Measurements from ENCODE around the gene EYS.

The EYS gene

GRCh38 chr6:63872233-63872632 is 1834.8 kb downstream of the EYS start:
- DNase-seq (ENCODE audit: low spot score), result no peak
- TF ChIP-seq, protein P1, sequence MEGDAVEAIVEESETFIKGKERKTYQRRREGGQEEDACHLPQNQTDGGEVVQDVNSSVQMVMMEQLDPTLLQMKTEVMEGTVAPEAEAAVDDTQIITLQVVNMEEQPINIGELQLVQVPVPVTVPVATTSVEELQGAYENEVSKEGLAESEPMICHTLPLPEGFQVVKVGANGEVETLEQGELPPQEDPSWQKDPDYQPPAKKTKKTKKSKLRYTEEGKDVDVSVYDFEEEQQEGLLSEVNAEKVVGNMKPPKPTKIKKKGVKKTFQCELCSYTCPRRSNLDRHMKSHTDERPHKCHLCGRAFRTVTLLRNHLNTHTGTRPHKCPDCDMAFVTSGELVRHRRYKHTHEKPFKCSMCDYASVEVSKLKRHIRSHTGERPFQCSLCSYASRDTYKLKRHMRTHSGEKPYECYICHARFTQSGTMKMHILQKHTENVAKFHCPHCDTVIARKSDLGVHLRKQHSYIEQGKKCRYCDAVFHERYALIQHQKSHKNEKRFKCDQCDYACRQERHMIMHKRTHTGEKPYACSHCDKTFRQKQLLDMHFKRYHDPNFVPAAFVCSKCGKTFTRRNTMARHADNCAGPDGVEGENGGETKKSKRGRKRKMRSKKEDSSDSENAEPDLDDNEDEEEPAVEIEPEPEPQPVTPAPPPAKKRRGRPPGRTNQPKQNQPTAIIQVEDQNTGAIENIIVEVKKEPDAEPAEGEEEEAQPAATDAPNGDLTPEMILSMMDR (IDR thresholded peaks at IDR 0.05; ENCODE audit: extremely low read depth, insufficient read depth, missing control alignments), result no peak
- in situ Hi-C loops (cut with MboI; ENCODE audit: low pct_unique_long_range_greater_than_20kb, low sequenced_read_pairs, unreplicated experiment), result no loop called here

- TF ChIP-seq, protein P1 (IDR thresholded peaks at IDR 0.05; ENCODE audit: extremely low read depth, insufficient read depth, missing control alignments), result no peak
- DNase-seq (ENCODE audit: low spot score), result no peak
- in situ Hi-C loops (cut with MboI; ENCODE audit: low pct_unique_long_range_greater_than_20kb, low sequenced_read_pairs, unreplicated experiment), result no loop called here
Observed at GRCh38 chr6:63868351-63868750, 1838.7 kb downstream of the EYS start.

DNA sequence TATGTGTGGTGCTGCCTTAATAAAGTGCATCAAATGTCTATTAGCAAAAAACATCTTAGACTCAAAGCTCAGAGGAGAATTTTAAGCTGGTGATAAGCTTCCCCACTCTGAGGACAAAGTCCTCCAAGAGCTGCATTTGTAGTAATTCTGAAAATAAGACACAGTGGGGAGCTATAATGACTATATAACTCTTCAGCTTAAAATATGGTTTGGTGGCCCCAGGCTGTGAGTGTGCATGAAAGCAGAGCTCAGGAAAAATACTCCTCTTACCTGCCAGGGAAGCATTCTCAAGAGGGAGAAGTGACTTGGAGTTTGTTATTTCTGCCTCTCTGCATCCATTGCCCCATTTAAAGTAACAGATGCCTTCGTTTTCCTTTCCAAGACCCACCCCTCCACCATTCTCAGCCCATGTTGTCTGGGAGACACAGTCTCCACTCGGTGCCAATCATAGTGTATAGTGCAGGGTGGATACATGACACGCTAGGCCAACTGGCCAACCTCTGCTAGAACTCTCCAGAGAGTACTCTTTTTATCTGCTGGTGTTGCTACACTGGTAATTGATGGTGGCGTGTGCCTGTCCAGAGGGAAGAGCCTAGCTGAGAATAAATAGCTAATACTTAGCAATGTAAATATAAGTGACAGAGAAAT is 1842.2 kb downstream of the EYS start:
- in situ Hi-C loops (cut with MboI; ENCODE audit: low pct_unique_long_range_greater_than_20kb, low sequenced_read_pairs, unreplicated experiment), result no loop called here
- TF ChIP-seq, protein P1 (IDR thresholded peaks at IDR 0.05; ENCODE audit: extremely low read depth, insufficient read depth, missing control alignments), result no peak
- DNase-seq (ENCODE audit: low spot score), result no peak

DNA sequence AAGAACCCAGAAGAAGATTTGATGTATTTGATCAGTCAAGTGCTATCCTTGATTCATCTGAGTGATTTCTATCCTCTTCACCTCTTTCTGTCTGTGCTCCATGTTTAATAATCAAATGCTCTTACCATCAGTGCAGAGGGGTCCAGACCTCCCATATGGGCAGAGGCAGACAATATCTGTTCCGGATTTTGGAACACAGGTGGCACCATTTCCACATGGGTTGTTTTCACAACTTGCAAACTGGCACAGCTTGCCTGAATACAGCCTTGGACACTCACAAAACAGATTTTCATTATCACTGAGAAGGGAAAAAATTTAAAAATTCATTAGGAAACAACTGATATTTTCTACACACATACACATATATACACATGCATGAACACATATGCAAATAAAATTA is 1843.0 kb downstream of the EYS start:
- in situ Hi-C loops (cut with MboI; ENCODE audit: low pct_unique_long_range_greater_than_20kb, low sequenced_read_pairs, unreplicated experiment), result no loop called here
- TF ChIP-seq, protein P1 (IDR thresholded peaks at IDR 0.05; ENCODE audit: extremely low read depth, insufficient read depth, missing control alignments), result no peak
- no peak for DNase-seq (ENCODE audit: low spot score)

GRCh38 chr6:63862486-63863198 is 1844.4 kb downstream of the EYS start:
- in situ Hi-C loops (cut with MboI; ENCODE audit: low pct_unique_long_range_greater_than_20kb, low sequenced_read_pairs, unreplicated experiment), result no loop called here
- no peak for DNase-seq (ENCODE audit: low spot score)
- TF ChIP-seq, protein P1 (IDR thresholded peaks at IDR 0.05; ENCODE audit: extremely low read depth, insufficient read depth, missing control alignments), result no peak

GRCh38 chr6:63859528-63859927 is 1847.5 kb downstream of the EYS start:
- in situ Hi-C loops (cut with MboI; ENCODE audit: low pct_unique_long_range_greater_than_20kb, low sequenced_read_pairs, unreplicated experiment), result no loop called here
- TF ChIP-seq, protein P1 (IDR thresholded peaks at IDR 0.05; ENCODE audit: extremely low read depth, insufficient read depth, missing control alignments), result no peak
- no peak for DNase-seq (ENCODE audit: low spot score)
